ENCODE measurements around the gene PMPCB.

Gene PMPCB

DNA sequence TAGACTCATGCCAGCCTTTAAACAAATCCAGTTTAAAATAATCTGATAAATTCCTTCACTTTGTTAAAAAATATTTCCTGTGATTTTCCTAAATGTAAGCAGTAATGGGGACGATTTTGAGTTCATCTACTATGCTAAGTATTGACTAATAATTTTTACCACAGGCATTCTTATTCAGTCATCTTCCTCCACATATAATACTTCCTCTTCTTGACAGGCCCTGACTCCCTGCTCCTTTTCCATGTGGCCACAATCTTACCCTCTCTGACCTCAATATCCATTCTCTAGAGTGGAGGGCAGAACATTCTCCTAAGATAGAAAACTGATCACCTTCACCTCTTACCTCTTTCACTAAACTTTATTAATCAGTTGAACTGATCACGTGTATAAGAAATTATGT, 39.5 kb downstream of the PMPCB start:
- DNase-seq = no peak

DNA sequence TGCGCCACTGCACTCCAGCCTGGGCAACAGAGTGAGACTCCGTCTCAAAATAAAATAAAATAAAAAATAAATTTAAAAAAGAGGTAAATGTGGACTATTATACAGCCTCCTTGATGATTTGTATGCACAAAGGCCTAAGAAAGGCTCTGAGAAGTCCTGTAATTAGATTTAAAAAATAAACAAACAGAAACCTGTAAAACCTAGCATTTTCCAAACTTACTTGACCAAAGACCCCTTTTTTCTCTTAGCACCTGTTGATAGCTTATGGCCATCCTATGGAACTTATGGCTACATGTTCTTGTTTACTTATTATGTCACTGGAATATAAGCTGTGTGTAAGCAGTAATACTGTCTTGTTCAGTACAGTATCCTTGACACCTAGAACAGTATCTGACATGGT, 41.6 kb downstream of the PMPCB start:
- no peak for DNase-seq

DNA sequence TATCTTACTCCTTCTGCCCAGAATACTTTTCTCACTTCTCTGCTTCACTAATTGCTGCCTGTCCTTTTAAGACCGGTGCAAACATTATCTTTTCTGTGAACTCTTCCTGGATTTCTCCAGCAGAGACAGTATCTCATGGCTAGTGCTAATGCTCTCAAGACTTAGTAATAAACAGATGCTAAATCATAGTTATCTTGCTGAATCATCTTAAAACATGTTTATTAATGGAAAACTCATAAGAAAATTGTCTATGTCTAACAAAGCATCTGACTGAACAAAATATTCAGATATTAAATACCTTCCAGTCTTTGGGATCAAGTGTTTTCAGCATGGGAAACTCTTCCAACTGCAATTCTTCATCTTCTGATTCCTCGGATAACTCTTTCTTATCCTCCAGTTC, 44.2 kb downstream of the PMPCB start:
- DNase-seq = no peak

DNA sequence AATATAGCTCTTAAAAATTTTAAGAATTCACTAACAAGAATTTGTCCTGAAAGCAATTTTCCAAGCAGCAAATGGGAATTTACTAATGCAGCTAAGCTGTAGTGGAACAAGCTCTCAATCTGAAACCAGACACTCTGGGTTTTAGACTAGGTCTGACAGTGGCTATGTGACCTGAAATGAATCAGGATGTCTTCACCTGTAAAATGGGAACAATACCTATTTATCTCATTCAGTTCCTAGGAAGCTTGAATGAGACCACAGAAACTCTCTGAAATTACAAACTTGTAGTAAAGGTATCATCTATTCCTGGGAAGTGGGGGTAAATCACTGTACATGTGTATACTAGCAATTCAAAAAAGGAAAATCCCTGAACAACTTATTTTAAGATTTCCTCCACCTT, 46.1 kb downstream of the PMPCB start:
- no peak for DNase-seq

DNA sequence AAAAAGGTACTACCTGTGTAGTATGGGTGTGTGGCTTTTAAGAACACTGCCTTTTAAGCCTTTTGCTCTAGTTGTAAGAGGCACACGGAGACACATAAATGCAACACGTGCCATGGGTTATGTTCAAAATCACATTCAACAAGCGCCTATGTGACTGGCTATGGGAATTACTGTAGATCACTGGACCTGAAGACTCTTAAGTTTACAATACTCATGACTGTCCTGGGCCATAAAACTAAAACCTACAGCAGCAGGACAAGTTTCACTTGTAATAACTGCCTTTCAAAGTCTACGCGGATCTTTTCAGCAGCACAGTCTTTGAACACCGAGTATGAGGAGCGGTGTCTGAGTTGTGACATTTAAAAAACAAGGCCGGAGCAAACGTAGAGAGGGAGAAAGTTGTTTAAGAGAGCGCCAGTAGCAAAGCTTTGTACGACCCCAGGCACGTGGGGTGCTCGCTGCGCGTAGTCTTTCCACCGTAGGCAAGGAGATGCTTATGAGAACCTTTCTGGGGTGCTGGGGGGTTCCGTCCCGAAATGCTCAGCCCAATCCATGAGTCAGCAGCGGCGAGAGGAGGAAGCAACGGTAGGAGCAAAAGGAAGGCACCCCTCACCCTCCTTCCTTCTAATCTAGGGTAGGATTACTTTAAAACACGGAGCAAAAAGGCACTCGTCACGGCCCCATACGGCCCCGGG, 46.7 kb downstream of the PMPCB start:
- no peak for DNase-seq

DNA sequence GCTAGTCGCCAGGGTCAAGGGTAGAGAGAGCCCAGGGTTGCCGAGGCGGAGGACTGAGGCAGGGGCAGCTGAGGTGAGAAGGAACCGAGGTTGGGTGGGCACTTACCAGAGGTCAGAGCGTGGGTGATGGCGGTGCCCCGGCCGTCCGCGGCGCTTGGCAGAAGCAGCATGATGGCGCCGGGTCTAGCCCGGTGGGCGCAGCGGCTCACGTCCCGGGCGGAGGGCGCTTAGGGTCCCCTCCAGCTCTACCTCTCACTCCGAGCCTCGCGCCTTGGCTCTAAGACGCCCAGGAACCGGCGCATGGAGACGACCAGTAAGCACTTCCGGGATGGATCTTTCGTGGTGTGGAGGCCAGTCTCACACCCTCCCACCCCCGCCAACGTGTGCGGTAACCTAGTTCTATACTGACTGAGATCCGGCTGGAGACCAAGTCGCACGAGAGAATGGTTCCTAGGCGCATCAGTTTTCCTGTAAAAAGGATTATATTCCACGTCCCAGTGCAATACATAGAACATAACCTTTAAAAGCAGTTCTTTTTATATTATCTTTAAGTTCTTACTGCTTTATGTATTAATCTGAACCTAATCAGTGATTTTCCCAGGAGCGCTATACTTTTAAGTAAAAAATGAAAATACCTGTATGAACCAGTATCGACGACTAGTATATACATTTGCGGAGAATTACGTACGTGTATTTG, 47.4 kb downstream of the PMPCB start, which contains the start of gene DNAJC2:
Gene DNAJC2, minus strand, starts transcription at position 315 of the 697 bp plus-strand sequence. Its CDS starts 145 bp downstream, at position 170.
- no peak for DNase-seq

DNA sequence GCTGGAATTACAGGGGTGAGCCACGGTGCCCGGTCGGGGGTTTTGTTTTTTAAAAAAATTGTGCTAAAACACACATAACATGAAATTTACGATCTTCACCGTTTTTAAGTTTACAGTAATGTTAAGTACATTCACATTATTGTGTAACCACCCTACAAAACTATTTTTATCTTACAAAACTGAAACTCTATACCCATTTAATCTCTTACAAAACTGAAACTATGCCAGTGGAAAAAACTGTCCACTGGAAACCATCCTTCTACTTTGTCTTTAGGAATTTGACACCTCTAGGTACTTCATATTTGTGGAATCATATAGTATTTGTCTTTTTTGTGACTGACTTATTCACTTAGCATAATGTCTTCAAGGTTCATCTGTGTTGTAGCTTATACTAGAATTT, 49.2 kb downstream of the PMPCB start:
- no peak for DNase-seq

DNA sequence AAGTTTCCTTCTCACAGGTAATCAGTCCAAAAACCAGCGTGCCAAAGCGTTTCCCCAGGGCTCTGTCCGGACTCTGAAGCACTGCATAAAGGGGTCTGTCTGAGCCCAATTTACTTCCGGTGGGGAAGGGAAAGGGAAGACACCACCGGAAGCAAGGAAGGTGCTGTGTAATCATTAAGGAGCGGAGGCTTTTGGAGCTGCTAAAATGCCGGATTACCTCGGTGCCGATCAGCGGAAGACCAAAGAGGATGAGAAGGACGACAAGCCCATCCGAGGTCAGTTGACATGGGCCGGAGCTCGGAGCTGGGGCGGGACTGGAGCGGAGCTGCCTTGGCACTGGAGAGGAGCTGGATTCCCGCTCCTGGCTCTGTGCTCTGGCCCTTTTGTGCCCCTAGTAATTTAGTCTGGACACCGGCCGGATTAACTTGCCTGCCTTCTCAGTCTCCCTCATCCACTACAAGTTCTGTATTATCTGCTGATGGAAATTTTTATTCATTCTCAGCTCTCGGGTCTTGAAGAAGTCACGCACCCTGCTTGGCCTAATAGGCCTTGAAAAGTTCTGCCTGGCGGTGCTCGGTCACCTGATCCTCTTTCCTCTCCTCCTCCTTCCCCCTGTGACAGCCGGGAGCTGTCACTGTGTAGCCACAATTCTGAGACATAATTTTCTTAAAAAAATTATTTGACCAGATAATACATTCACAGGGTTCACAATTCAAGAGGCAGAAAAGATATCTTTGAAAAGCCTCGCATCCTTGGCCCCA, 50.5 kb downstream of the PMPCB start, which contains the start of gene PSMC2:
Gene PSMC2, plus strand, starts transcription at position 137 of the 761 bp plus-strand sequence. Its CDS starts 69 bp downstream, at position 206.
- peak; percentile 48 for DNase-seq

DNA sequence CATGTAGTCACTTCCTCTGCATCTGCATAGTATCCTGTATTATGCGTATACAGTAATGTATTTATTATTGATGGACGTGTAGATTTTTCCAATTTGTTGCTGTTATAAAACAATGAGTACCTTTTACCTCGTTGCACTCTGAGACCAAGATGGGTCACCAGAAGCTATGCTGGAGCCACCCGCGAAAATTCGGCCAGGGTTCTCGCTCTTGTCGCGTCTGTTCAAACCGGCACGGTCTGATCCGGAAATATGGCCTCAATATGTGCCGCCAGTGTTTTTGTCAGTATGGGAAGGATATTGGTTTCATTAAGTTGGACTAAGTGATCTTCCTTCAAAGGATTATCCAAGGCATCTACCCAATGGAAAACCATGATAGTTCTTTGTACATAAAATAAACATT, 51.2 kb downstream of the PMPCB start:
- no peak for DNase-seq

DNA sequence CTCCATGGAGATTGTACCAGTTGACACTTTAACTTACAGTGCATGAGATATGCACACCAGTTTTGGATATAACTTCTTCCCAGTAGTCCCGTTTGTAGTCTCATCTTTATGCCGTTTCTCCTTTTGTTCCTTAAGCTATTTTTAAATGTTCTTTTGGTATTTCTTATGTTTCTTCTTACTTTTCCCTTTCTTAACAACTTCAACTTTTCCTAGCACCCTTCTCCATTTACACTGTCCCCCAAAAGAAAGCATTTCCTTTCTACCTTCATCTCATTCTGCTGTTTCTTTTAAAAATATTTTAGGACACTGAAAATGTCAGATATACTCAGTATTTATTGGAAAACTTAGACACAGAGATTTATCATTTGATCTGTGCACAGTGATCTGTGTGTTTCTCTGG, 51.7 kb downstream of the PMPCB start:
- DNase-seq = no peak

DNA sequence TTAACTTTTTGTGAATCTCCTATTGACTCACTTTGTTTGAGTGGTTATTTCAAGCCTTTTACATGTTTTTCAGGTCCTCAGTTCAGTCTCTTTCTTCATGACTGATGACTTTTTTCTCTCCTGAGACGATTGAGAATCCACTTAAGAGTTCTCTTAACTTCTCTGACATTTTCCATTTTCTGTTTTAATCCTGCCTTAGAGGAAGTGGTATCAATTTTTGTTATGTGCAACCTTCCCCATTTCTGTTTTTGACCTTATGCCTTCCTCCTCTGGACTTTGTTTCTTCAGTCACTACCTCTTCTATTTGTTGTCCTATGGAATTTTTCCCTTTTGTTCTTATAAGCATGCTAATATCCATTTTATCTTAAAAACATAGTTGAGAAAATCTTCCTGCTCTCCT, 52.6 kb downstream of the PMPCB start:
- no peak for DNase-seq

Measured in GOT3 (cell line).